Neural progenitor cell (in vitro differentiated cells): ENCODE measurements around the gene DDX20. TPM values are rescaled to one million over a fixed set of nuclear protein-coding genes. Genes with fewer than 3 reads are reported as not detected.

ENCODE experiments used
- DNase-seq: peaks from one replicate; pipeline ENCODE4 v3.0.0-alpha.2; 2016; ENCODE audit warnings: low spot score
- H2AFZ ChIP-seq: fragments of 200-600 bp; sonication (generic); replicated peaks from 2 replicates; pipeline ENCODE4 v1.6.1; 2016; ENCODE audit warnings: antibody characterized with exemption
- H3F3A ChIP-seq: fragments of 200-600 bp; sonication (generic); 2 replicates; pipeline ENCODE4 v1.6.1; 2016; ENCODE audit warnings: antibody characterized with exemption, low read depth
- H3K27ac ChIP-seq: fragments of 200-600 bp; sonication (generic); 2 replicates; pipeline ENCODE4 v1.5.1; 2016; ENCODE audit warnings: mild to moderate bottlenecking
- H3K27me3 ChIP-seq: fragments of 200-600 bp; sonication (generic); 2 replicates; pipeline ENCODE4 v1.6.1; 2016; ENCODE audit warnings: mild to moderate bottlenecking, moderate library complexity
- H3K36me3 ChIP-seq: fragments of 200-600 bp; sonication (generic); 2 replicates; pipeline ENCODE4 v1.5.1; 2016
- H3K4me1 ChIP-seq: fragments of 200-600 bp; sonication (generic); 2 replicates; pipeline ENCODE4 v1.6.1; 2016; ENCODE audit warnings: mixed run types
- H3K4me2 ChIP-seq: fragments of 200-600 bp; sonication (generic); 2 replicates; pipeline ENCODE4 v1.6.1; 2016
- H3K4me3 ChIP-seq: fragments of 200-600 bp; sonication (generic); 2 replicates; pipeline ENCODE4 v1.5.1; 2016
- H3K79me2 ChIP-seq: fragments of 200-600 bp; sonication (generic); 2 replicates; pipeline ENCODE4 v1.6.1; 2016; ENCODE audit warnings: low read depth
- H3K9ac ChIP-seq: fragments of 200-600 bp; sonication (generic); 2 replicates; pipeline ENCODE4 v1.6.1; 2016
- H3K9me3 ChIP-seq: fragments of 200-600 bp; sonication (generic); 2 replicates; pipeline ENCODE4 v1.5.1; 2016; ENCODE audit warnings: low read depth
- H4K20me1 ChIP-seq: fragments of 200-600 bp; sonication (generic); 2 replicates; pipeline ENCODE4 v1.6.1; 2016; ENCODE audit warnings: low read depth
- H3K27ac Mint-ChIP-seq: 3 replicates; pipeline ENCODE4 v1.8.0; 2021; ENCODE audit warnings: mixed read lengths
- H3K27me3 Mint-ChIP-seq: 2 replicates; pipeline ENCODE4 v1.8.0; 2022; ENCODE audit warnings: low read depth, mild to moderate bottlenecking, inconsistent platforms, moderate library complexity, mixed read lengths; ENCODE audit not compliant: insufficient read depth
- H3K36me3 Mint-ChIP-seq: 3 replicates; pipeline ENCODE4 v1.8.0; 2021; ENCODE audit warnings: mixed read lengths
- H3K4me1 Mint-ChIP-seq: 3 replicates; pipeline ENCODE4 v1.8.0; 2021; ENCODE audit warnings: mixed read lengths
- H3K4me3 Mint-ChIP-seq: 3 replicates; pipeline ENCODE4 v1.8.0; 2021; ENCODE audit warnings: mild to moderate bottlenecking, moderate library complexity, mixed read lengths
- H3K9me3 Mint-ChIP-seq: 3 replicates; pipeline ENCODE4 v1.8.0; 2020; ENCODE audit warnings: mixed read lengths
- CTCF ChIP-seq: fragments of 200-600 bp; sonication (generic); IDR thresholded peaks from 2 replicates; pipeline ENCODE4 v1.5.1; 2017; ENCODE audit warnings: antibody characterized with exemption, mild to moderate bottlenecking
- EZH2 ChIP-seq: fragments of 200-600 bp; sonication (generic); IDR thresholded peaks from 2 replicates; pipeline ENCODE4 v1.6.1; 2017; ENCODE audit warnings: antibody characterized with exemption, mild to moderate bottlenecking, moderate library complexity
- EZH2phosphoT487 ChIP-seq: fragments of 200-600 bp; sonication (generic); IDR thresholded peaks from 2 replicates; pipeline ENCODE4 v1.6.1; 2017; ENCODE audit warnings: antibody characterized with exemption
- total RNA-seq: library from RNA; depleted of rRNA; stranded (reverse); fragments of >200 nt; gene quantifications from 2 replicates; pipeline ENCODE4 v1.2.3, GENCODE V29; 2015; ENCODE audit warnings: low replicate concordance

Gene DDX20
- total RNA-seq, 1 donor from 2014 or later, result 30.4 TPM

GRCh38 chr1:111719674-111720132, 36.0 kb upstream of the DDX20 start:
- no peaks in the 10 kb centered on the region for H3K9me3 ChIP-seq
- H3K9ac ChIP-seq, result no peak overlapping the region
- no peak for DNase-seq
- Mint-ChIP-seq H3K4me3 (no peak overlapping the region), H3K27ac (no peak overlapping the region), H3K4me1 (peaks cover 3% of the 10 kb centered on the region), H3K9me3 (no peaks in the 10 kb centered on the region), H3K27me3 (peaks cover 4% of the 10 kb centered on the region), H3K36me3 (peaks cover 4% of the 10 kb centered on the region)
- no peak overlapping the region for H3K27ac ChIP-seq
- H3K36me3 ChIP-seq, result no peaks in the 10 kb centered on the region
- H3K4me1 ChIP-seq, result peaks cover 3% of the 10 kb centered on the region
- H3F3A ChIP-seq, result peaks cover 4% of the 10 kb centered on the region
- H3K79me2 ChIP-seq, result no peaks in the 10 kb centered on the region
- H3K4me3 ChIP-seq, result no peak overlapping the region
- no peak overlapping the region for H3K4me2 ChIP-seq
- no peak for TF ChIP-seq CTCF
- TF ChIP-seq EZH2phosphoT487, result no peak
- TF ChIP-seq EZH2, result no peak
- no peaks in the 10 kb centered on the region for H3K27me3 ChIP-seq
- H2AFZ ChIP-seq, result no peak overlapping the region
- H4K20me1 ChIP-seq, result no peaks in the 10 kb centered on the region

- Histone ChIP-seq H3K4me2 (no peak overlapping the region), H4K20me1 (peaks cover 3% of the 10 kb centered on the region), H3F3A (peaks cover 10% of the 10 kb centered on the region), H2AFZ (no peak overlapping the region), H3K4me3 (no peak overlapping the region), H3K9me3 (no peaks in the 10 kb centered on the region), H3K27me3 (no peaks in the 10 kb centered on the region), H3K79me2 (no peaks in the 10 kb centered on the region), H3K9ac (no peak overlapping the region), H3K27ac (no peak overlapping the region), H3K36me3 (no peaks in the 10 kb centered on the region), H3K4me1 (peaks cover 10% of the 10 kb centered on the region)
- Mint-ChIP-seq H3K4me1 (peaks cover 10% of the 10 kb centered on the region), H3K27me3 (peaks cover 7% of the 10 kb centered on the region), H3K9me3 (no peaks in the 10 kb centered on the region), H3K27ac (no peak overlapping the region), H3K36me3 (peaks cover 4% of the 10 kb centered on the region), H3K4me3 (no peak overlapping the region)
- TF ChIP-seq EZH2, result no peak
- no peak for TF ChIP-seq EZH2phosphoT487
- TF ChIP-seq CTCF, result no peak
- no peak for DNase-seq
Measured at GRCh38 chr1:111720274-111720976, 35.3 kb upstream of the DDX20 start.

- Histone ChIP-seq H2AFZ (no peak overlapping the region), H3K79me2 (no peaks in the 10 kb centered on the region), H3K4me3 (no peak overlapping the region), H4K20me1 (peaks cover 7% of the 10 kb centered on the region), H3F3A (peaks cover 18% of the 10 kb centered on the region), H3K27me3 (no peaks in the 10 kb centered on the region), H3K4me2 (no peak overlapping the region), H3K36me3 (no peaks in the 10 kb centered on the region), H3K9me3 (no peaks in the 10 kb centered on the region), H3K4me1 (peaks cover 15% of the 10 kb centered on the region), H3K9ac (no peak overlapping the region), H3K27ac (no peak overlapping the region)
- no peaks in the 10 kb centered on the region for H3K9me3 Mint-ChIP-seq
- peaks cover 4% of the 10 kb centered on the region for H3K36me3 Mint-ChIP-seq
- H3K27me3 Mint-ChIP-seq, result peaks cover 7% of the 10 kb centered on the region
- TF ChIP-seq CTCF (no peak), EZH2phosphoT487 (no peak), EZH2 (no peak)
- H3K27ac Mint-ChIP-seq, result peak overlapping the region; percentile 8
- peaks cover 12% of the 10 kb centered on the region for H3K4me1 Mint-ChIP-seq
- H3K4me3 Mint-ChIP-seq, result no peak overlapping the region
- DNase-seq, result no peak
Measured at GRCh38 chr1:111720977-111721786, 34.5 kb upstream of the DDX20 start.
